Airway epithelial cell (primary cell): ENCODE measurements around the gene LORICRIN. TPM values are rescaled to one million over a fixed set of nuclear protein-coding genes. Genes with fewer than 3 reads are reported as not detected.

Experiments used
- total RNA-seq: library from RNA; depleted of rRNA; stranded (reverse); fragments of >200 nt; gene quantifications from 2 replicates; pipeline ENCODE4 v1.2.3, GENCODE V29; 2015

Gene LORICRIN, protein sequence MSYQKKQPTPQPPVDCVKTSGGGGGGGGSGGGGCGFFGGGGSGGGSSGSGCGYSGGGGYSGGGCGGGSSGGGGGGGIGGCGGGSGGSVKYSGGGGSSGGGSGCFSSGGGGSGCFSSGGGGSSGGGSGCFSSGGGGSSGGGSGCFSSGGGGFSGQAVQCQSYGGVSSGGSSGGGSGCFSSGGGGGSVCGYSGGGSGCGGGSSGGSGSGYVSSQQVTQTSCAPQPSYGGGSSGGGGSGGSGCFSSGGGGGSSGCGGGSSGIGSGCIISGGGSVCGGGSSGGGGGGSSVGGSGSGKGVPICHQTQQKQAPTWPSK
- total RNA-seq, result not detected in 2 replicates

DNA sequence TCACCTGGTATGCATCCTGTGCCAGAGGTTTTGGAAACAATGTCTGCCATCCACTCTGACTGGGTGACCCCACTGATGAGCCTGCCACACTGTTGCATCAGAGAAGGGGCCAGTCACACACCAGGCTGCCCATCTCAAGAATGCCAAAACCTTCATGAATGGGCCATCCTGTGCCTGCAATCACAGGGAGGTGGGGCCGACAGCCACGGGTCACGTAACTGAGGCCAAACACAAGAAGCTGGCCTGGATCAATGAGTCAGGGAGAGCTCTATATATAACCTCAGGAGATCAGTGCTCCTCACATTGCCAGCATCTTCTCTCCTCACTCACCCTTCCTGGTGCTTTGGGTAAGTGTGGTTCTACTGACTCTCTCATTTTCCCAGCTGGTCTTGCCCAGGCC is at the start of gene LORICRIN:
Gene LORICRIN (plus strand): TSS at position 301 of the 400 bp plus-strand sequence. CDS start 1,263 bp downstream, outside the sequence.

DNA sequence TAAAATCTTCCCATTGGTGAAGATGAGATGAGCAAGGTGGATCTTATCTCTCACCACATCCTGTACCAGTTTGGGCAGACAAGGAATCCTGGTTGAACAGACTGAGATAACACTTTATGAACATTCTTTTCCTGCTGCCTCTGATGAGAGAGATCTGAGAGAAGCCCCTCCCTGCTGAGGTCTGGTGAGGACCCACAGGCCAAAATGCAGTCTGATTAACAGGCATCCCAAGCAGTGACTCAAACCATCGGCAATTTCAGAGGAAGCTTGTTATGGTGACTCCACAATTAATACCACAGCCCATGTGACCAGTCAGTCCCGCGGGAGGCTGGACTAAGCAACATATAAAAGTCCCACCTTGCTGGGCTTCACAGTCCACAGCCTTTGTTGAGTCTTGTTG is 42.3 kb upstream of the LORICRIN start, which contains the start of gene PRR9:
Gene PRR9 (plus strand): TSS at position 373 of the 400 bp plus-strand sequence. CDS start 561 bp downstream, outside the sequence.

Other genes starting within 250 kb of the LORICRIN start
- 1,378 and 2,304 TPM in 2 replicates for gene SPRR1B, start 228.5 kb upstream of the LORICRIN start, total RNA-seq
- gene SPRR2D, start 218.6 kb upstream of the LORICRIN start, total RNA-seq, result 14.5 and 17.9 TPM in 2 replicates
- gene SPRR2A, start 202.2 kb upstream of the LORICRIN start, total RNA-seq, result 8.3 and 8.4 TPM in 2 replicates
- gene SPRR2B, start 188.1 kb upstream of the LORICRIN start, total RNA-seq, result not detected in 2 replicates
- gene SPRR2E, start 165.2 kb upstream of the LORICRIN start, total RNA-seq, result 5.4 and 6.5 TPM in 2 replicates
- gene SPRR2F, start 146.2 kb upstream of the LORICRIN start, total RNA-seq, result 0.28 TPM in 1 of 2 replicates, not detected in the other
- gene SPRR2G, start 108.8 kb upstream of the LORICRIN start, total RNA-seq, result not detected in 2 replicates
- gene LELP1, start 56.3 kb upstream of the LORICRIN start, total RNA-seq, result not detected in 2 replicates
- gene PRR9, start 42.1 kb upstream of the LORICRIN start, total RNA-seq, result not detected in 2 replicates
- gene PGLYRP3, start 53.3 kb downstream of the LORICRIN start, total RNA-seq, result 2.5 and 6.0 TPM in 2 replicates
- gene PGLYRP4, start 89.2 kb downstream of the LORICRIN start, total RNA-seq, result 3.5 and 10.7 TPM in 2 replicates
- gene S100A9, start 98.2 kb downstream of the LORICRIN start, total RNA-seq, result 4,961 and 5,057 TPM in 2 replicates
- gene S100A12, start 115.9 kb downstream of the LORICRIN start, total RNA-seq, result 4.7 and 5.3 TPM in 2 replicates
- gene S100A8, start 131.4 kb downstream of the LORICRIN start, total RNA-seq, result 1,254 and 1,417 TPM in 2 replicates
- not detected in 2 replicates for gene S100A7A, start 156.8 kb downstream of the LORICRIN start, total RNA-seq
- 0.42 and 3.5 TPM in 2 replicates for gene S100A7, start 201.0 kb downstream of the LORICRIN start, total RNA-seq